HCT116 (cell line): Measurements from ENCODE around the gene SLC1A1. TPM values are rescaled to one million over a fixed set of nuclear protein-coding genes. Genes with fewer than 3 reads are reported as not detected.

ENCODE experiments used
- ATAC-seq: fragments of 200-7000 bp; cut with Tn5 transposase; 2 replicates; pipeline ENCODE4 v1.9.1; 2020; ENCODE audit warnings: mild to moderate bottlenecking, moderate library complexity
- BruUV-seq: library from RNA; stranded (reverse); fragments of 400-500 nt; replicated peaks from 2 replicates; lab custom pipeline; 2021; lab: Mats Ljungman, UMichigan
- CTCF ChIA-PET: fragments of 300-600 bp; sonication (Branson Sonifier 250); formaldehyde crosslinking; loops from one replicate; lab custom pipeline; 2021; ENCODE audit warnings: antibody characterized with exemption; lab: Charles Lee
- POLR2A ChIA-PET: fragments of 300-600, 350-600 bp; sonication (Branson Sonifier 250); formaldehyde crosslinking; loops from one replicate; lab custom pipeline; 2021; ENCODE audit warnings: antibody characterized with exemption; lab: Charles Lee
- RAD21 ChIA-PET, 2 experiments: fragments of 300-600 bp; sonication (Branson Sonifier 250); formaldehyde crosslinking; loops; one replicate each; lab custom pipeline; 2023; ENCODE audit warnings: low total read pairs in 2 of 2; ENCODE audit not compliant: uncharacterized antibody in 2 of 2, unreplicated experiment in 2 of 2, low non-redundant PET in 1 of 2; lab: Charles Lee
- DNase-seq: peaks from one replicate; pipeline ENCODE4 v3.0.0-alpha.2; 2010; ENCODE audit warnings: low read depth, low spot score
- H2AFZ ChIP-seq: fragments of 200-600 bp; shearing (Covaris generic), sonication (generic); 2 replicates; pipeline ENCODE4 v1.6.1; 2017; ENCODE audit warnings: low read depth, mixed run types, mixed read lengths, antibody characterized with exemption, low read length; ENCODE audit not compliant: poor library complexity, severe bottlenecking
- H3K27ac ChIP-seq: 2 replicates; pipeline ENCODE4 v1.5.1; 2012; ENCODE audit warnings: low read depth, low read length
- H3K27me3 ChIP-seq: fragments of 200-600 bp; sonication (generic); 2 replicates; pipeline ENCODE4 v1.6.1; 2016; ENCODE audit warnings: mixed run types, low read length, mixed read lengths; ENCODE audit not compliant: insufficient read depth
- H3K36me3 ChIP-seq, 2 experiments: fragments of 200-500 bp in 1 of 2; fragments of 200-600 bp in 1 of 2; sonication (Bioruptor generic) in 1 of 2; sonication (generic) in 1 of 2; 2 replicates each; pipeline versions ENCODE4 v1.5.1 to v1.6.1; 2014 to 2016; ENCODE audit warnings: low read length in 2 of 2, inconsistent platforms in 1 of 2, mixed read lengths in 1 of 2, mixed run types in 1 of 2; ENCODE audit not compliant: insufficient read depth in 2 of 2, control insufficient read depth in 1 of 2
- H3K4me1 ChIP-seq, 2 experiments: fragments of 200-600 bp in 1 of 2; sonication (generic) in 1 of 2; 2 replicates each; pipeline versions ENCODE4 v1.5.1 to v1.6.1; 2012 to 2017; ENCODE audit warnings: low read length in 2 of 2, inconsistent platforms in 1 of 2, mild to moderate bottlenecking in 1 of 2, mixed read lengths in 1 of 2, mixed run types in 1 of 2, moderate library complexity in 1 of 2; ENCODE audit not compliant: insufficient read depth in 2 of 2, control insufficient read depth in 1 of 2
- H3K4me2 ChIP-seq: fragments of 200-600 bp; sonication (generic); 2 replicates; pipeline ENCODE4 v1.6.1; 2017; ENCODE audit warnings: mixed run types, low read length, mixed read lengths
- H3K4me3 ChIP-seq, 2 experiments: fragments of 200-600 bp in 1 of 2; sonication (generic) in 1 of 2; replicated peaks in 1 of 2; 2 replicates each; pipeline ENCODE4 v1.5.1; 2011 to 2016; ENCODE audit warnings: low read length in 2 of 2, control low read depth in 1 of 2, low read depth in 1 of 2, mild to moderate bottlenecking in 1 of 2, mixed read lengths in 1 of 2, mixed run types in 1 of 2
- H3K79me2 ChIP-seq: fragments of 200-600 bp; sonication (generic); 2 replicates; pipeline ENCODE4 v1.6.1; 2017; ENCODE audit warnings: mild to moderate bottlenecking, mixed run types, low read length, moderate library complexity, mixed read lengths; ENCODE audit not compliant: insufficient read depth
- H3K9ac ChIP-seq: fragments of 200-600 bp; sonication (generic); 2 replicates; pipeline ENCODE4 v1.6.1; 2016; ENCODE audit warnings: low read length, mixed read lengths
- H3K9me2 ChIP-seq: fragments of 200-600 bp; sonication (generic), shearing (Covaris generic); 2 replicates; pipeline ENCODE4 v1.6.1; 2017; ENCODE audit warnings: mixed run types, mild to moderate bottlenecking, moderate library complexity; ENCODE audit not compliant: insufficient read depth
- H3K9me3 ChIP-seq, 2 experiments: fragments of 200-500 bp in 1 of 2; fragments of 200-600 bp in 1 of 2; sonication (Bioruptor generic) in 1 of 2; sonication (generic) in 1 of 2; 2 replicates each; pipeline ENCODE4 v1.6.1; 2014 to 2017; ENCODE audit warnings: low read length in 2 of 2, mixed read lengths in 2 of 2, inconsistent platforms in 1 of 2, low read depth in 1 of 2, mild to moderate bottlenecking in 1 of 2, mixed run types in 1 of 2, moderate library complexity in 1 of 2; ENCODE audit not compliant: control insufficient read depth in 1 of 2, insufficient read depth in 1 of 2
- H4K20me1 ChIP-seq: fragments of 200-600 bp; sonication (generic), shearing (Covaris generic); 2 replicates; pipeline ENCODE4 v1.6.1; 2017; ENCODE audit warnings: mixed run types, mild to moderate bottlenecking, moderate library complexity; ENCODE audit not compliant: insufficient read depth
- CEBPB ChIP-seq: IDR thresholded peaks from 2 replicates; pipeline ENCODE4 v1.6.1; 2012; ENCODE audit warnings: low read depth
- ELF1 ChIP-seq: IDR thresholded peaks from 2 replicates; pipeline ENCODE4 v1.6.1; 2012; ENCODE audit warnings: low read depth, borderline replicate concordance
- EZH2 ChIP-seq: fragments of 200-600 bp; sonication (generic); IDR thresholded peaks from 2 replicates; pipeline ENCODE4 v1.6.1; 2017; ENCODE audit warnings: antibody characterized with exemption, mixed run types
- EZH2phosphoT487 ChIP-seq: fragments of 200-600 bp; IDR thresholded peaks from 2 replicates; pipeline ENCODE4 v1.6.1; 2018; ENCODE audit warnings: antibody characterized with exemption, borderline replicate concordance
- POLR2AphosphoS5 ChIP-seq: IDR thresholded peaks from 2 replicates; pipeline ENCODE4 v1.6.1; 2011; ENCODE audit warnings: mild to moderate bottlenecking, low read depth, low read length, moderate library complexity
- RAD21 ChIP-seq: IDR thresholded peaks from 2 replicates; pipeline ENCODE4 v1.6.1; 2012; ENCODE audit warnings: low read depth, mild to moderate bottlenecking
- SRF ChIP-seq: IDR thresholded peaks from 2 replicates; pipeline ENCODE4 v1.6.1; 2012; ENCODE audit warnings: low read depth
- YY1 ChIP-seq: IDR thresholded peaks from 2 replicates; pipeline ENCODE4 v1.6.1; 2011; ENCODE audit warnings: low read length, low read depth, moderate library complexity, mild to moderate bottlenecking; ENCODE audit not compliant: insufficient replicate concordance; ENCODE audit errors: extremely low read depth
- ZFX ChIP-seq: fragments of 450-650 bp; IDR thresholded peaks from 2 replicates; pipeline ENCODE4 v1.6.1; 2017
- ZNF274 ChIP-seq: fragments of 200-500 bp; sonication (Bioruptor generic); IDR thresholded peaks from 2 replicates; pipeline ENCODE4 v1.6.1; 2014; ENCODE audit warnings: mild to moderate bottlenecking, low read depth, low read length, inconsistent platforms
- intact Hi-C: fragments of 100-400 bp; cut with micrococcal nuclease; formaldehyde crosslinking; loops from 2 replicates; pipeline ENCODE4 v1.10.0; 2022
- total RNA-seq: library from RNA; stranded (reverse); gene quantifications from one replicate; pipeline ENCODE4 v1.2.1, GENCODE V29; 2021; ENCODE audit not compliant: unreplicated experiment
- TF ChIP-seq, protein P1 (sequence below): IDR thresholded peaks from 2 replicates; pipeline ENCODE4 v1.6.1; 2012
- TF ChIP-seq, protein P2 (sequence below), 3 experiments: fragments of 200-600 bp in 1 of 3; sonication (generic) in 1 of 3; IDR thresholded peaks in 2 of 3; conservative IDR thresholded peaks in 1 of 3; 2 replicates each; pipeline ENCODE4 v1.5.1; 2012 to 2017; ENCODE audit warnings: low read depth in 2 of 3, low read length in 2 of 3, antibody characterized with exemption in 1 of 3, borderline replicate concordance in 1 of 3, control low read depth in 1 of 3, mild to moderate bottlenecking in 1 of 3, mixed read lengths in 1 of 3, mixed run types in 1 of 3, moderate library complexity in 1 of 3; ENCODE audit not compliant: insufficient read depth in 1 of 3
- TF ChIP-seq, protein P3 (sequence below): IDR thresholded peaks from 2 replicates; pipeline ENCODE4 v1.6.1; 2012

The SLC1A1 gene
- total RNA-seq, 1 experiment from 2014 or later, result 6.8 TPM

DNA sequence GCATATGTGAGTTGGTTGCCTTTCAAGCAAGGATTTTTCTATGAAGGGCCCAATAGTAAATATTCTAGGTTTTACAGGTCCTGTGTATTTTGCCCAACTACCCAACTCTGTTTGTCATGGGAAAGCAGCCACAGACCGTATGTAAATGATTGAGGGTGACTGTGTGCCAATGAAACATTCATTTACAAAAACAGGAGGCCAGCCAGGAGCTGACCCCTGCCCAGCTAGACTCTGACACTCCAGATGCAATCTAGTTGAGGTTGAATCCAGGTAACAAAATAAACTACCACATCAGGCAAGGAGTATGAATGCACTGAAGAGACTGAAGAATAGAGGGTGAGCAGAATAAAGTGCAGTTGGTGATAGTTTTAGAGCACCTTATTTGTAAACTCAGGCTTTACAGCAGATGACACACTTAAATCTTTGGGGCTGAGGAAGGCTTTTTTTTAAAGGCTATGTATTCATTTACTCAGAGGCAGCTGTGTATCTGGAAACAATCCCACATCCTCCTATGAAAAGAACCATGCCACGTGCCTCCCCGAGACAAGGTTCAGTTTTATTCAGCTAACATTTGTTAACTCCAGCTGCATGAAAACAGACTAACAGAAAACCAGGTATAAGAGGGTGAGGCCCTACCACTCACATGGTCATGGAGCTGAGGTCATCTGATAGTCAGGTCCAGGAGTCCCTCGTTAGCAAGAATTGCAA is 60.7 kb downstream of the SLC1A1 start:
- DNase-seq, result no peak
- no peaks in the 10 kb centered on the region for H3K9me2 ChIP-seq
- ChIA-PET CTCF (no interaction called here), POLR2A (no interaction called here), RAD21 (no interaction called here)
- H3K4me1 ChIP-seq, result peaks cover 17% of the 10 kb centered on the region in 2 experiments
- ATAC-seq, result no peak
- no peak overlapping the region for H2AFZ ChIP-seq
- no peaks in the 10 kb centered on the region for H4K20me1 ChIP-seq
- no peak overlapping the region for H3K4me2 ChIP-seq
- H3K79me2 ChIP-seq, result no peaks in the 10 kb centered on the region
- no peaks in the 10 kb centered on the region for H3K36me3 ChIP-seq
- H3K4me3 ChIP-seq, result no peak overlapping the region
- intact Hi-C loops, result no loop called here
- no peak overlapping the region for H3K9ac ChIP-seq
- no peak overlapping the region for H3K27ac ChIP-seq
- TF ChIP-seq SRF (no peak), RAD21 (no peak), POLR2AphosphoS5 (no peak), ZFX (no peak), ELF1 (no peak), EZH2 (no peak), YY1 (no peak), EZH2phosphoT487 (no peak), CEBPB (no peak), ZNF274 (no peak)
- TF ChIP-seq, protein P1, sequence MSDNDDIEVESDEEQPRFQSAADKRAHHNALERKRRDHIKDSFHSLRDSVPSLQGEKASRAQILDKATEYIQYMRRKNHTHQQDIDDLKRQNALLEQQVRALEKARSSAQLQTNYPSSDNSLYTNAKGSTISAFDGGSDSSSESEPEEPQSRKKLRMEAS, result no peak
- TF ChIP-seq, protein P2, sequence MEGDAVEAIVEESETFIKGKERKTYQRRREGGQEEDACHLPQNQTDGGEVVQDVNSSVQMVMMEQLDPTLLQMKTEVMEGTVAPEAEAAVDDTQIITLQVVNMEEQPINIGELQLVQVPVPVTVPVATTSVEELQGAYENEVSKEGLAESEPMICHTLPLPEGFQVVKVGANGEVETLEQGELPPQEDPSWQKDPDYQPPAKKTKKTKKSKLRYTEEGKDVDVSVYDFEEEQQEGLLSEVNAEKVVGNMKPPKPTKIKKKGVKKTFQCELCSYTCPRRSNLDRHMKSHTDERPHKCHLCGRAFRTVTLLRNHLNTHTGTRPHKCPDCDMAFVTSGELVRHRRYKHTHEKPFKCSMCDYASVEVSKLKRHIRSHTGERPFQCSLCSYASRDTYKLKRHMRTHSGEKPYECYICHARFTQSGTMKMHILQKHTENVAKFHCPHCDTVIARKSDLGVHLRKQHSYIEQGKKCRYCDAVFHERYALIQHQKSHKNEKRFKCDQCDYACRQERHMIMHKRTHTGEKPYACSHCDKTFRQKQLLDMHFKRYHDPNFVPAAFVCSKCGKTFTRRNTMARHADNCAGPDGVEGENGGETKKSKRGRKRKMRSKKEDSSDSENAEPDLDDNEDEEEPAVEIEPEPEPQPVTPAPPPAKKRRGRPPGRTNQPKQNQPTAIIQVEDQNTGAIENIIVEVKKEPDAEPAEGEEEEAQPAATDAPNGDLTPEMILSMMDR (IDR thresholded peaks at IDR 0.05 in 2 of 3, conservative IDR thresholded peaks at IDR 0.05 in 1 of 3; ENCODE audit: borderline replicate concordance in 1 of 3, insufficient read depth in 1 of 3, low read depth in 2 of 3, low read length in 2 of 3), result no peak
- TF ChIP-seq, protein P3, sequence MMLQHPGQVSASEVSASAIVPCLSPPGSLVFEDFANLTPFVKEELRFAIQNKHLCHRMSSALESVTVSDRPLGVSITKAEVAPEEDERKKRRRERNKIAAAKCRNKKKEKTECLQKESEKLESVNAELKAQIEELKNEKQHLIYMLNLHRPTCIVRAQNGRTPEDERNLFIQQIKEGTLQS, result no peak
- no peaks in the 10 kb centered on the region for H3K9me3 ChIP-seq
- BruUV-seq, result no TSS peak
- no peaks in the 10 kb centered on the region for H3K27me3 ChIP-seq
